ENCODE data around the gene PSMC5. TPM values are rescaled to one million over a fixed set of nuclear protein-coding genes. Genes with fewer than 3 reads are reported as not detected.

The PSMC5 gene
- total RNA-seq (ENCODE audit: low replicate concordance): 49.6 and 69.7 TPM in 2 replicates

DNA sequence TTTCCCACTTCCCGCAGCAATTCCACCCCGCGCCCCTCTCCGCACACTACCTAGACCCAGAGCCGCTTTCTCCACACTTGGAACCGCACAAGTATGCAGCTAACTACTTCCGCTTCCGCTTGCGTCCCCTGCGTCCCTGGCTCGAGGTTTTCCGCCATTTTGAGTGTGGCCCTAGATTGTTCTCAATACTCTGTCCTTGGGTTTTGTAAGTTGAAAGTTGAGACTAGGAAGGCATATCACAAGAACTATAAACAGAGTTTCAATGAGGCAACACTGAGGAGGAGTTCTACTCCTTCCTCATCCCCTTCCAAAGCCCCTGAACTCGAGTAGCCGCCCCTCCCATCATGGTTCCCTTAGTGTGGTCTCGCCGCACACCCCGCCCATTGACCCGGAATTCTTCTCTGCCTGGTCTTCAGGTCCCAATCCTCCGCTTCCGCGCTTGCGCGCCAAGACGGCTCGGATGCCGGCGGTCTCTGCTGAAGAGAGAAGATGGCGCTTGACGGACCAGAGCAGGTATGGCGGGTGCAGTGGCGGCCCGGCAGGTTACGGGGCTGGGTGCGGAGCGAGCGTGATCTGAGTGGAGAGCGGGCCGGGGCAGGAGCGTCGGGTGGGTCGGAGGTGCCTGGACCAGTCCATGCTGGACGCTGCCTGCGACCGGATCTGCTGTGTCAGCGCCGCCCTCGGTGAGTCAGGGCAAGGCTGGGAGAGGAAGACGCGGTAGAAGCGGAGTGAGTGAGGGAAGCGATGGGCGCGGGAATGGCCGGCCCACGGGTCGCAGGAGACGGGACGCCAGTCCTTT is at the start of gene PSMC5, which contains the start of gene FTSJ3:
TSS of gene PSMC5 (plus strand) at position 430 of the 799 bp plus-strand sequence. CDS start at position 490, 60 bp downstream.
TSS of gene FTSJ3 (minus strand) at position 662 of the 799 bp plus-strand sequence. CDS start 761 bp downstream, outside the sequence.
- Mint-ChIP-seq H3K27me3 (ENCODE audit: insufficient read depth, low read depth) (peaks cover 8% of the 10 kb centered on the region), H3K36me3 (peaks cover 41% of the 10 kb centered on the region), H3K27ac (peak within 1 kb of the TSS; percentile 100), H3K4me1 (peaks cover 22% of the 10 kb centered on the region), H3K9me3 (no peaks in the 10 kb centered on the region), H3K4me3 (peak within 1 kb of the TSS; percentile 99)
- Histone ChIP-seq H3K9ac (peak within 1 kb of the TSS; percentile 92), H3F3A (ENCODE audit: low read depth) (peaks cover 4% of the 10 kb centered on the region), H3K27ac (peak within 1 kb of the TSS; percentile 95), H2AFZ (replicated peaks) (peak within 1 kb of the TSS; percentile 98), H3K9me3 (ENCODE audit: low read depth) (no peaks in the 10 kb centered on the region), H4K20me1 (ENCODE audit: low read depth) (no peaks in the 10 kb centered on the region), H3K79me2 (ENCODE audit: low read depth) (peaks cover 43% of the 10 kb centered on the region), H3K27me3 (no peaks in the 10 kb centered on the region), H3K4me3 (peak within 1 kb of the TSS; percentile 78), H3K4me2 (peak within 1 kb of the TSS; percentile 96), H3K36me3 (peaks cover 7% of the 10 kb centered on the region), H3K4me1 (peaks cover 11% of the 10 kb centered on the region)
- DNase-seq (ENCODE audit: low spot score): peak; percentile 96
- TF ChIP-seq, protein P1, sequence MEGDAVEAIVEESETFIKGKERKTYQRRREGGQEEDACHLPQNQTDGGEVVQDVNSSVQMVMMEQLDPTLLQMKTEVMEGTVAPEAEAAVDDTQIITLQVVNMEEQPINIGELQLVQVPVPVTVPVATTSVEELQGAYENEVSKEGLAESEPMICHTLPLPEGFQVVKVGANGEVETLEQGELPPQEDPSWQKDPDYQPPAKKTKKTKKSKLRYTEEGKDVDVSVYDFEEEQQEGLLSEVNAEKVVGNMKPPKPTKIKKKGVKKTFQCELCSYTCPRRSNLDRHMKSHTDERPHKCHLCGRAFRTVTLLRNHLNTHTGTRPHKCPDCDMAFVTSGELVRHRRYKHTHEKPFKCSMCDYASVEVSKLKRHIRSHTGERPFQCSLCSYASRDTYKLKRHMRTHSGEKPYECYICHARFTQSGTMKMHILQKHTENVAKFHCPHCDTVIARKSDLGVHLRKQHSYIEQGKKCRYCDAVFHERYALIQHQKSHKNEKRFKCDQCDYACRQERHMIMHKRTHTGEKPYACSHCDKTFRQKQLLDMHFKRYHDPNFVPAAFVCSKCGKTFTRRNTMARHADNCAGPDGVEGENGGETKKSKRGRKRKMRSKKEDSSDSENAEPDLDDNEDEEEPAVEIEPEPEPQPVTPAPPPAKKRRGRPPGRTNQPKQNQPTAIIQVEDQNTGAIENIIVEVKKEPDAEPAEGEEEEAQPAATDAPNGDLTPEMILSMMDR (IDR thresholded peaks at IDR 0.05): peak; percentile 61
- no peak for TF ChIP-seq EZH2 (IDR thresholded peaks at IDR 0.05)

DNA sequence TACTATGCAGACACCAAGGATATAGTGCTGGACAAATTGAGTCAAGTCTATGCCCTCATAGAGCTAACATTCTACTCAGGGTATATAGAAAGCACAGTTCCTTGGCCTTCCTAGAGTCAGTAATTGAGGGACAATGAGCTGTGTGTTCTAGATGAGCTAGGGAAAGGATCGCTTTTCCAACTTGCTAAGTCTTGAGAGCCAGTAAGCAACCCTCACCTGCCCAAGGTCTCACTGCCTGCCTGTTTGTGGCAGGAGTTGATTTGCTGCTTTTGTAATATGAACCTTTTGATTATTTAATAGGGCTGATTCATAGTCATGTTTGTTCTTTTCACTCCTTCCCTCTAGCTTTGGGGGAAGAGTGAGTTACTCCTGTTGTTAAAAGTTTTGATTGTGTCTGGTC is 46.7 kb upstream of the PSMC5 start:
- Histone ChIP-seq H3K36me3 (peaks cover 5% of the 10 kb centered on the region), H3K9me3 (ENCODE audit: low read depth) (no peaks in the 10 kb centered on the region), H3K27me3 (no peaks in the 10 kb centered on the region), H3K79me2 (ENCODE audit: low read depth) (peaks cover 100% of the 10 kb centered on the region), H4K20me1 (ENCODE audit: low read depth) (peaks cover 99% of the 10 kb centered on the region), H3K9ac (peak overlapping the region; percentile 8), H3K27ac (no peak overlapping the region), H3K4me1 (peaks cover 8% of the 10 kb centered on the region), H3F3A (ENCODE audit: low read depth) (peaks cover 4% of the 10 kb centered on the region), H2AFZ (replicated peaks) (no peak overlapping the region), H3K4me3 (no peak overlapping the region), H3K4me2 (no peak overlapping the region)
- Mint-ChIP-seq H3K27ac (no peak overlapping the region), H3K27me3 (ENCODE audit: insufficient read depth, low read depth) (no peaks in the 10 kb centered on the region), H3K36me3 (peaks cover 15% of the 10 kb centered on the region), H3K4me3 (no peak overlapping the region), H3K4me1 (peaks cover 7% of the 10 kb centered on the region), H3K9me3 (no peaks in the 10 kb centered on the region)
- no peak for DNase-seq (ENCODE audit: low spot score)
- TF ChIP-seq, protein P1 (IDR thresholded peaks at IDR 0.05): no peak
- TF ChIP-seq EZH2phosphoT487 (IDR thresholded peaks at IDR 0.05): no peak
- TF ChIP-seq EZH2 (IDR thresholded peaks at IDR 0.05): no peak

DNA sequence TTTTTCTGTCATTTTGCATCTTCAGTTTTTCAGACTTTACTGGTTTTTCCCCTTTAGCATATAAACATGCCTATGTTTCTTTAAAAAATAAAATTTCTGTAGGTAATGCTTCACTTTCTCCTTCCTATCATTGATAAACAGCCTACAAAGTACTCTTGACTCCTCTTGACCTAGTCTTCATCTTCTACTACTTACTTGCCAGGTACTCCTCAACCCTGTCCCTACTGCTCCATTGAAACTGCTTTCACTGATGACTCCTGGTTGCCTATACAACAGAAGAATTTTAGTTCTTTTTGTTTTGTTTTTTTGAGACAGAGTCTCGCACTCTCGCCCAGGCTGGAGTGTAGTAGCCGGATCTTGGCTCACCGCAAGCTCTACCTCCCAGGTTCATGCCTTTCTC is 46.3 kb upstream of the PSMC5 start:
- Mint-ChIP-seq H3K27me3 (ENCODE audit: insufficient read depth, low read depth) (no peaks in the 10 kb centered on the region), H3K4me1 (peaks cover 4% of the 10 kb centered on the region), H3K4me3 (no peak overlapping the region), H3K36me3 (peaks cover 15% of the 10 kb centered on the region), H3K9me3 (no peaks in the 10 kb centered on the region), H3K27ac (no peak overlapping the region)
- H3K9ac ChIP-seq: peak overlapping the region; percentile 8
- H3K4me2 ChIP-seq: no peak overlapping the region
- no peaks in the 10 kb centered on the region for H3K9me3 ChIP-seq (ENCODE audit: low read depth)
- peaks cover 4% of the 10 kb centered on the region for H3K4me1 ChIP-seq
- peaks cover 4% of the 10 kb centered on the region for H3F3A ChIP-seq (ENCODE audit: low read depth)
- TF ChIP-seq, protein P1 (IDR thresholded peaks at IDR 0.05): no peak
- TF ChIP-seq EZH2phosphoT487 (IDR thresholded peaks at IDR 0.05): no peak
- no peak for TF ChIP-seq EZH2 (IDR thresholded peaks at IDR 0.05)
- no peak overlapping the region for H2AFZ ChIP-seq (replicated peaks)
- DNase-seq (ENCODE audit: low spot score): no peak
- H3K27ac ChIP-seq: no peak overlapping the region
- H3K27me3 ChIP-seq: no peaks in the 10 kb centered on the region
- peaks cover 100% of the 10 kb centered on the region for H3K79me2 ChIP-seq (ENCODE audit: low read depth)
- peaks cover 5% of the 10 kb centered on the region for H3K36me3 ChIP-seq
- no peak overlapping the region for H3K4me3 ChIP-seq
- H4K20me1 ChIP-seq (ENCODE audit: low read depth): peaks cover 99% of the 10 kb centered on the region
